ENCODE results near the gene FTL.

- no peak for TF ChIP-seq POLR2A (IDR thresholded peaks at IDR 0.05)
- TF ChIP-seq EP300 (IDR thresholded peaks at IDR 0.05): no peak
- TF ChIP-seq CTCF (IDR thresholded peaks at IDR 0.05): no peak
Measured at GRCh38 chr19:48953141-48953540, 12.0 kb upstream of the FTL start.

All from tibial nerve (tissue), 4 donors.